ENCODE data around the gene YTHDC1.
A peak's percentile ranks its signal among the peaks of the same experiment; 100 is the strongest.

Gene YTHDC1

GRCh38 chr4:68360231-68360968 is 10.5 kb upstream of the YTHDC1 start:
- DNase-seq (ENCODE audit: extremely low read depth, low read depth) = no peak
- H3K4me3 ChIP-seq (replicated peaks; ENCODE audit: low read depth, low read length) = no peak overlapping the region
- TF ChIP-seq CTCF (IDR thresholded peaks at IDR 0.05; ENCODE audit: low read depth, low read length, missing control alignments) = no peak

- TF ChIP-seq CTCF (IDR thresholded peaks at IDR 0.05; ENCODE audit: low read depth, low read length, missing control alignments) = no peak
- no peak overlapping the region for H3K4me3 ChIP-seq (replicated peaks; ENCODE audit: low read depth, low read length)
- no peak for DNase-seq (ENCODE audit: extremely low read depth, low read depth)
Measured at GRCh38 chr4:68359508-68359907, 9.6 kb upstream of the YTHDC1 start.

GRCh38 chr4:68358988-68359387 is 9.1 kb upstream of the YTHDC1 start:
- no peak overlapping the region for H3K4me3 ChIP-seq (replicated peaks; ENCODE audit: low read depth, low read length)
- no peak for TF ChIP-seq CTCF (IDR thresholded peaks at IDR 0.05; ENCODE audit: low read depth, low read length, missing control alignments)
- no peak for DNase-seq (ENCODE audit: extremely low read depth, low read depth)

GRCh38 chr4:68352791-68353190 is 2.9 kb upstream of the YTHDC1 start:
- no peak for DNase-seq (ENCODE audit: extremely low read depth, low read depth)
- TF ChIP-seq CTCF (IDR thresholded peaks at IDR 0.05; ENCODE audit: low read depth, low read length, missing control alignments) = no peak
- H3K4me3 ChIP-seq (replicated peaks; ENCODE audit: low read depth, low read length) = no peak overlapping the region

GRCh38 chr4:68349279-68349648 is 626 bp downstream of the YTHDC1 start:
- no peak for DNase-seq (ENCODE audit: extremely low read depth, low read depth)
- no peak for TF ChIP-seq CTCF (IDR thresholded peaks at IDR 0.05; ENCODE audit: low read depth, low read length, missing control alignments)
- H3K4me3 ChIP-seq (replicated peaks; ENCODE audit: low read depth, low read length) = peak overlapping the region; percentile 74

- DNase-seq (ENCODE audit: extremely low read depth, low read depth) = no peak
- H3K4me3 ChIP-seq (replicated peaks; ENCODE audit: low read depth, low read length) = peak overlapping the region; percentile 74
- TF ChIP-seq CTCF (IDR thresholded peaks at IDR 0.05; ENCODE audit: low read depth, low read length, missing control alignments) = no peak
Measured at GRCh38 chr4:68348577-68348976, 1.3 kb downstream of the YTHDC1 start.

GRCh38 chr4:68347845-68348244 is 2.0 kb downstream of the YTHDC1 start:
- peak overlapping the region; percentile 74 for H3K4me3 ChIP-seq (replicated peaks; ENCODE audit: low read depth, low read length)
- DNase-seq (ENCODE audit: extremely low read depth, low read depth) = no peak
- no peak for TF ChIP-seq CTCF (IDR thresholded peaks at IDR 0.05; ENCODE audit: low read depth, low read length, missing control alignments)
